GM19328 (cell line): ENCODE results near the gene MEA1.
A peak's percentile ranks its signal among the peaks of the same experiment; 100 is the strongest.
"Not testable (repeated sequence)": the region's sequence is repeated elsewhere in the genome, so short reads cannot be mapped to it uniquely, and the experiment has no call there.

Source experiments
- ATAC-seq: cut with Tn5 transposase; IDR thresholded peaks from one replicate; pipeline ENCODE4 v1.9.1; 2021; ENCODE audit warnings: mild to moderate bottlenecking, moderate library complexity; ENCODE audit not compliant: unreplicated experiment

MEA1 gene

DNA sequence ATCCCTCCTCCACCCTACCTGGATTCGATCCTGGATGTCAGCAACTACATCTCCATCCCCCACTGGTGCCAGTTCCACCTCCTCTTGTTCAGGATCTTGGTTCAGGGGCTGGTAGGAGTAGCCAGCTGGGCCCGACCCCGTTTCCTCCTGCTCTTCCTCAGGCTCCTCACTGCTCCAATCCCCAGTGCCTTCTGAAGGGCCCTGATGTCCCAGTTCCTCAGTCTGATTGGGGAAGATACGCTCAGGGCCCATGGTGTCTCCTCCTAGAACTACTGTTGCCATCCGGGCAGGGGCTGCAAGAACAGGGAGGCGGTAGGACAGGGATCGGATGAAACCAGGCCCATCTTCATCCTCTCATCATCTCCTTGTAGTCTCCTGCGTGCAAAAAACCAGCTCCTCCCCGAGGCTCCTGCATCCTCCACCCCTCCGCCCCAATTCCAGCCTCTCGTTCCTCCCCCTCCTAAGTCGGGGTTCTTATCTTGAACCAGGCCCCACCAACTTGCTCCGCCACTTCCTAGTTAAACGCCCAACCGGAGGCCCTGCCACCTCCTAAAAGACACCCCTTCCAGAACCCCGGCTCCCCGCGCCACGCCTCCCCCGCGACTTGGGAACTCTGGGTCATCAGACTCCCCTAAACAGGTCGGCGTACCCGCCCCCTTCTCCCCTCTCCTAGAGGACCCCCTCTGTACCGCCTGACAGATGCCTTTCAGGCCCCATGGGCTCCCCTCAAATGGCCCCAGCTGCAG lies 476 bp downstream of the MEA1 start:
- ATAC-seq = no peak

- ATAC-seq = no peak
These were observed 1.4 kb downstream of the MEA1 start for GRCh38 chr6:43012364-43012763.

GRCh38 chr6:43011207-43011606 lies 2.5 kb downstream of the MEA1 start:
- no peak for ATAC-seq

- ATAC-seq = no peak
These were observed 4.6 kb downstream of the MEA1 start for GRCh38 chr6:43009124-43009523.

GRCh38 chr6:43007126-43007525 lies 6.6 kb downstream of the MEA1 start:
- no peak for ATAC-seq

- ATAC-seq = no peak
These were observed 7.5 kb downstream of the MEA1 start for GRCh38 chr6:43006251-43006650.

DNA sequence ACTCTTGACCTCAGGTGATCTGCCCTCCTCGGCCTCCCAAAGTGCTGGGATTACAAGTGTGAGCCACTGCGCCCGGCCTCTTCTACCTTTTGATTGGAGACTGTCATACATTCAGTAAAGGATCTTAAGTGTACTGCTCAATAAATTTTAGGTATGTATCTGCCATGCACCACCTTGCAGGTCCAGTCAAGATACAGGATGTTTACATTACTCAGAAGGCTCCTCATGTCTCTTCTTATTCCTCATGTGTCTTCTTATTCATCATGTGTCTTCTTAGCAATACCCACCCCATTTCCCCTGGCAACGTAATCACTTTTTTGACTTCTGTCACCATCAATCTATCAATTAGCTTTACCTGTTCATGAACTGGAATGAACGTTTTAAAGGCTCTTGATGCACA lies 7.9 kb downstream of the MEA1 start:
- ATAC-seq = no peak

- ATAC-seq = no peak
These were observed 11.9 kb downstream of the MEA1 start for GRCh38 chr6:43001843-43002242.

DNA sequence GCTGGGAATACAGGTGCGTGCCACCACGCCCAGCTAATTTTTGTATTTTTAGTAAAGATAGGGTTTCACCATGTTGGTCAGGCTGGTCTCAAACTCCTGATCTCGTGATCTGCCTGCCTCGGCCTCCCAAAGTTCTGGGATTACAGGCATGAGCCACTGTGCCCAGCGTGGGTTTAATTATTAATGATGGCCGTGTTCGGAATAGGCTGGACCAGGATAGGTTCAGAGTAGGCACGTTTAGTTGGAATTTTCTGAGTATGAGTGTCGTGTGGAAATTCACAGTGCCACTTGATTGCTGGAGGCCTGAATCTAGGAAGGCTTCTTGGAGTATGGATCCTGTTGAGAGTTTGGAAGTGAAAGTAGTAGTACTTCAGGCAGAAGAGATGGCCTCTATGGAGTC lies 15.5 kb downstream of the MEA1 start:
- not testable (repeated sequence) for ATAC-seq

DNA sequence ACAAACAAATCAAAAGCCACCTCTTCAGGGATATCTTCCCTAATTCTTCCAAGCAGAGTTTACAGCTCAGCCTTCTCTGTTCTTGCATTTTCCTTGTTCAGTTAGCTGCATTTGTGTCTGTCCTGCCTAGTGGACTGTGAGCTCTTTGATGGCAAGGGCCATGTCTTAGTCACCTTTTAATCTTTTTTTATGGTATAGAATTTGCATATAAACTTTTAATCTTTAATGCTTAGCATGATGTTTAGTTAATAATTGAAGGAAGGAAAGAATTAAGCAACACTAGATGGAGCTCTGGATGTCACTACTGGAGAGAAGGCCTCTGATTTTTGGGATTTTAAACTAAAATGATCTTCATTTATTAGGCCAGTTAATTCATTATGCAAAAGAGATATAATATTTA lies 17.2 kb downstream of the MEA1 start:
- no peak for ATAC-seq

DNA sequence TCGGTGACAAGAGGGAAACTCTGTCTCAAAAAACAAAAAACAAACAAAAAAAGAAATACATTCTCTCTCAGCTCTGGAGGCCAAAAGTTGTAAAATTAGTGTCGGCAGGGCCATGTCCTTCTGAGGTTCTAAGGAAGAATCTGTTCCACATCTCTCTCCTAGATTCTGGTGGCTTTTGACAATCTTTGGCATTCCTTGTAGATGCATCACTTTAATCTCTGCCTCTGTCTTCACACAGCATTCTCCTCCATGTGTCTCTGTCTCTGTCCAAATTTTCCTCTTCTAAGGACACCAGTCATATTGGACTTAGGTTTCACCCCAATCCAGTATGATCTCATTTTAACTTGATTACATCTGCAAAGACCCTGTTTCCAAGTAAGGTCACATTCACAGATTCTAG lies 20.3 kb downstream of the MEA1 start:
- no peak for ATAC-seq

DNA sequence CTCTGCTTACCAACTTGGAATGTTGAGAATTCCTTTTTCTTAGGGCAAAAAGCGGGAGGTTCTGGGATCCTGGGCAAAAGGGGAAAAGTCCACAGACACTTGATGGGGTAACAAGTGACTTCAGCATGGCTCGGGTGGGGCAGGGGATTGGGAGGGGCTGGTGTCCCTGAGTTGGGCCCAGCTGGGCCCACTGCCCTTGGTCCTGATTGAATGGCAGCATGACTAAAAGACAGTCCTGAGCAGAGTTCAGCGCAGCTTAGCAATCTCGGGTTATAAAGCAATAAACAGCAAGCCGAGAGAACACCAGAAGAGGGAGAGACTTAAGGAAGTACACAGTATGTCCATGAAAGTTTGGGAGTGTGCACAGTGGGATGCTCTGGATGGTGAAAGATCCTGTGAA lies 23.8 kb downstream of the MEA1 start:
- ATAC-seq = no peak

DNA sequence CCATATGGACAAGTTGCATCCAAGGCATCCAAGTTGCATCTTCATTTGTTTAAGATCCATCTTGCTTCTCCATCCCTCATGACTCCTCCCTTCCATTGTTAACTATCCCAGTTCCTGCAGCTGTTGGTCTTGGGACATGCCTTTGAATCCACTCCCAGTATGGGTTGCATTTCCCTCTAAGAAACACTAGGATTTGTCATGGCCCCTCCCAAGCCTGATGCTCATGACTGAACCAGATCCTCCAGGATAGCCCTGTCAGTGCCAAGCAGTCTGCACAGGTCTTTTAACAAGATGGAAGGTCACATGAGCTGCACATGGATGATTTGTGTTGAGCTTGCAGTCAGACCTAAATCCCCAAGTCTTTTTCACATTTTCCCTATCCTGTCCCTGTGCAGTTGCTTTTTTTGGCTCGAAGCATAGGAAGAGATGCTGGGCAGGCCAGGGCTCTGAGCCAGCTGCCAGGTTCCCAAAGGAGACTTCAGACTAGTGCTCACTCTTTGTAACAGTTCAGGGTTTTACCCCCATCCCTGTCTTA lies 25.2 kb downstream of the MEA1 start:
- ATAC-seq = no peak

DNA sequence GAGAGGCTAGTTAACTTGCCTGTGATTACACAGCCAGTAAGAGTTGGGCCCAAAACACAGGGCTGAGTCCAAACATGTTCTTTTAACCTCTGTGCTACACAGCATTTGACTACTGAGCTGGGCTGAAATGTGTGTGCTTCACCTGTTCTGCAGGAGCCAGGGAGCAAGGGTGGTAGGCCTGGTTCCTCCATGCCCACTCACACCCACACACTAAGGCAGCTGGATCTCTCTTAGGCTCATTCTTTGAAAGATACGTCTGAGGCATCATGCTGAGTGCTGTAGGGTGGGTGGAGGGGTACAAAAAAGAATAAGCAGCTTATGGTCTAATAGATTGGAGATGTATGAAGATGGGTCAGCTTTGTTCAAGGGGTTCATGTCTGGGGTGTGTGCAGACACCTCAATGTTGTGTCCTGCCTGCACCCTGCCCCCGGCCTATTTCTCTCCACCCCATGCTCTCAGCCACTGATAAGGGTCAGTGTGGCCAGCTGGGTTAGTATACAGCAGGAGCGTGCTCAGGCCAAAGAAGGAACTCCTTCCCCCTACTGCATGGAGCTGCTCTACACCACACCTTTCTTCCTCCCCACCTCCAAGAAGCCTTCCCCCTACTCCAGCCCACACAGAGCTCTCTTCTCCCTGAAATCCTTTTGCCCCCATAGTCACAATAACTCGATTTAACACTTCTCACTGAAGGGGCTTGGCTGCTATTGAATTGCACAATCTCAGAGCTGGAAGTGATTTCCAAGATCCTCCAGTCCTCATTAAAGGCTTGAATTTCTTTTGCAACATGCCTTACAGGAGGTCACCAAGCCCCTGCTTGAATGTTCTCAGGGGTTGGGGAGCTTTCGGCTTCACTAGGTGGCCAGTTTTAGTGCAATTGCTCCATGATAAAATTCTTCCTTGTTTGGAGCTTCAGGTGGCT lies 26.0 kb downstream of the MEA1 start:
- no peak for ATAC-seq

- ATAC-seq = no peak
These were observed 28.7 kb downstream of the MEA1 start for GRCh38 chr6:42984924-42985475.

DNA sequence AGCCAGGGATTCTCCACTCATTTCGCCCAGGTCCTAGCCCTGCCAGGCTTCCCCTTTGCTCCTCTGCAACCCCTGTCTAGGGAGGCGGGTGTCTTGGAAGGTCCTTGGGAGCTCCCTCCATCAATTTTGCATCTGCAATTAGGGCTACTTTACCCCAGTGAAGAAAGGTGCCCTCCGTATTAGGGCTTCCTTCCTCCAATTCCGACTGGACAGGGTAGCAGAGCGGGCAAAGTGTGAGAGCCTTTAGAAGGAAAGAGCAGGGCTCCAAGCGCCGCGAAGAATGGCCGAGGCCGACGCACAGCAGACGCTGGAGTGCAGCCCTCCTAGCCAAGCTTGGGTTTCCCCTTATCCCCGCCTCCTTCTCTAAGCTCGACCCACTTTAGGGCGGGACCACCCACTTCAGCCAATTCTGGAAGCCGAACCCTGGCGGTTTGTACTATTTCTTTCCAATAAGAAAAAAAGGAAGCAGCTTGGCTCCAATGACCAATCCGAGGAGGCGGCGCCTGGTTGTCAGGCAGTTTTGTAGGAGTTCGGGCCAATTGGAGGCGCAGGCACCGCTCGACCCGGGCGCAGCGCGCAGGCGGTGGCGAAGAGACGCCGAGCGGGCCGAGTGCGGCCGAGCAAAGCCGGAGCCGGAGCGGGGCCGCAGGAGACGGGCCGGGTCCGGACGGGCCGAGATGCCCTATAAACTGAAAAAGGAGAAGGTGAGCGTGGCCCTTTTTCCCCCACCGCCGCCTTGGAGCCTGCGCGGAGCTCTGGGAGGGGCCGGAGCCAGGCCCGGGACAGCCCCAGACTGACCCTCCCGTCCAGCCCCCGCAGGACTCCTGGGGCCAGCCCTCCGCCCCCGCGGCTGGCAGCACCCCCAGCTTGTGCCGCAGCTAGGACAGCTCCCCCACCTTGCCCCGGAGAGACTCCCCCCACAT lies 29.5 kb downstream of the MEA1 start, which contains the start of gene PPP2R5D:
TSS of gene PPP2R5D (plus strand) at position 570 of the 923 bp plus-strand sequence. CDS start at position 678, 108 bp downstream.
- ATAC-seq = peak; percentile 91

DNA sequence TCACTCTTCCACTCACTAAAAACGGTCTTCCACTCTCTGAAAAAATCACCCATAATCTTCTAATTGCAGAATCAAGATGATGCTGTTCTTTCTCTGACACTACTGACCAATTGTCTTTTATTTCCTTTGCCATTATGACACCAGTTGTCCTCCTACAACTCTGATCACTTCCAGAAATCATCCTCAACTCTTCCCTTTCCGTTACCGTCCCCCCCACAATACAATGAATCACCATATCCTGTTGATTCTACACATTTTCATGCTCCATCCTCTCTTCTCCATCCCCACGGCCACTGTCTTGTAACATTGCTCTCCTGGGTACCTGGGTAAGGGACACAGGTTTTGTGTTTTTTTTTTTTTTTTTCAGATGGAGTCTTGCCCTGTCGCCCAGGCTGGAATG lies 31.9 kb downstream of the MEA1 start:
- ATAC-seq = no peak

GRCh38 chr6:42979523-42980177 lies 34.1 kb downstream of the MEA1 start:
- ATAC-seq = no peak

- ATAC-seq = peak; percentile 94
These were observed 34.8 kb downstream of the MEA1 start, which contains the start of gene PEX6 for GRCh38 chr6:42978839-42979522. Gene PEX6 (minus strand): TSS chr6:42979181. CDS start chr6:42979150, 31 bp downstream.
